ENCODE measurements around the gene PCYT1A. TPM values are rescaled to one million over a fixed set of nuclear protein-coding genes. Genes with fewer than 3 reads are reported as not detected.
"Not testable (repeated sequence)": the region's sequence is repeated elsewhere in the genome, so short reads cannot be mapped to it uniquely, and the experiment has no call there.

PCYT1A gene
- total RNA-seq, 2 experiments from 2014 or later: 41.8 to 47.1 TPM

GRCh38 chr3:196210673-196211556 lies 76.6 kb downstream of the PCYT1A start, which contains the start of gene ZDHHC19:
Gene ZDHHC19, minus strand, starts transcription at chr3:196211400. Its CDS starts 85 bp downstream, at chr3:196211315.
- ATAC-seq: no peak
- Mint-ChIP-seq H3K36me3 (ENCODE audit: low read depth) (no peaks in the 10 kb centered on the region), H3K4me3 (no peak within 1 kb of the TSS), H3K27ac (no peak within 1 kb of the TSS), H3K27me3 (no peaks in the 10 kb centered on the region), H3K9me3 (ENCODE audit: low read depth) (no peaks in the 10 kb centered on the region), H3K4me1 (peaks cover 11% of the 10 kb centered on the region)
- intact Hi-C loops (cut with DNase I, micrococcal nuclease): no loop called here
- no peak for DNase-seq
- ChIA-PET POLR2A (no interaction called here), CTCF (no interaction called here)

GRCh38 chr3:196209944-196210672 lies 77.4 kb downstream of the PCYT1A start:
- H3K27ac Mint-ChIP-seq, CTCF ChIA-PET, POLR2A ChIA-PET: not testable (repeated sequence)

GRCh38 chr3:196208942-196209695 lies 78.4 kb downstream of the PCYT1A start:
- no peaks in the 10 kb centered on the region for H3K9me3 Mint-ChIP-seq (ENCODE audit: low read depth)
- DNase-seq (no peak), ATAC-seq (no peak)
- ChIA-PET CTCF (interaction anchor here (0.6 kb wide), 1 partner anchor 207 kb away, joined by 3 read pairs; no protein-coding TSS in a partner anchor), POLR2A (interaction anchor here (0.5 kb wide), 1 partner anchor 129 kb away, joined by 3 read pairs; no protein-coding TSS in a partner anchor)
- H3K36me3 Mint-ChIP-seq (ENCODE audit: low read depth): no peaks in the 10 kb centered on the region
- no peak overlapping the region for H3K27ac Mint-ChIP-seq
- peak overlapping the region; percentile 25 for H3K4me3 Mint-ChIP-seq
- intact Hi-C loops (cut with DNase I, micrococcal nuclease): loop anchor here in 1 of 2 experiments (5.0 kb wide), 1 partner anchor 462 kb away; no protein-coding TSS in a partner anchor
- peaks cover 11% of the 10 kb centered on the region for H3K4me1 Mint-ChIP-seq
- no peaks in the 10 kb centered on the region for H3K27me3 Mint-ChIP-seq

More at GRCh38 chr3:196209944-196210672, 77.4 kb downstream of the PCYT1A start:
- peaks cover 11% of the 10 kb centered on the region for H3K4me1 Mint-ChIP-seq
- H3K36me3 Mint-ChIP-seq (ENCODE audit: low read depth); H3K4me3 Mint-ChIP-seq; H3K27me3 Mint-ChIP-seq; H3K9me3 Mint-ChIP-seq (ENCODE audit: low read depth); DNase-seq; ATAC-seq: not testable (repeated sequence)
- intact Hi-C loops (cut with DNase I, micrococcal nuclease): loop anchor here in 1 of 2 experiments (5.0 kb wide), 1 partner anchor 463 kb away; no protein-coding TSS in a partner anchor

- Mint-ChIP-seq H3K36me3 (ENCODE audit: low read depth) (no peaks in the 10 kb centered on the region), H3K4me1 (peaks cover 11% of the 10 kb centered on the region), H3K4me3 (peak overlapping the region; percentile 74), H3K27me3 (no peaks in the 10 kb centered on the region), H3K9me3 (ENCODE audit: low read depth) (no peaks in the 10 kb centered on the region), H3K27ac (peak overlapping the region; percentile 29)
- DNase-seq: peak; percentile 86
- intact Hi-C loops (cut with DNase I, micrococcal nuclease): loop anchor here in 1 of 2 experiments (1.0 to 5.0 kb wide), 4 partner anchors 29 to 521 kb away; partner anchors contain the start of gene TNK2
- ChIA-PET POLR2A (no interaction called here), CTCF (interaction anchor here (2.0 kb wide), 1 partner anchor 134 kb away, joined by 8 read pairs; no protein-coding TSS in a partner anchor)
- ATAC-seq: peak; percentile 77
These were observed 79.5 kb downstream of the PCYT1A start for GRCh38 chr3:196207833-196208607.

GRCh38 chr3:196207159-196207832 lies 80.2 kb downstream of the PCYT1A start:
- Mint-ChIP-seq H3K36me3 (ENCODE audit: low read depth) (no peaks in the 10 kb centered on the region), H3K27ac (no peak overlapping the region), H3K4me3 (peak overlapping the region; percentile 74), H3K9me3 (ENCODE audit: low read depth) (no peaks in the 10 kb centered on the region), H3K27me3 (no peaks in the 10 kb centered on the region), H3K4me1 (peaks cover 11% of the 10 kb centered on the region)
- DNase-seq (peak; percentile 46), ATAC-seq (peak; percentile 26)
- POLR2A ChIA-PET: no interaction called here
- CTCF ChIA-PET: interaction anchor here (2.0 kb wide), 1 partner anchor 133 kb away, joined by 8 read pairs; no protein-coding TSS in a partner anchor
- intact Hi-C loops (cut with DNase I, micrococcal nuclease): loop anchor here in 1 of 2 experiments (1.0 to 5.0 kb wide), 4 partner anchors 28 to 520 kb away; partner anchors contain the start of gene TNK2

GRCh38 chr3:196205442-196206205 lies 81.9 kb downstream of the PCYT1A start:
- intact Hi-C loops (cut with DNase I, micrococcal nuclease): loop anchor here in 1 of 2 experiments (2.0 to 5.0 kb wide), 3 partner anchors 297 to 519 kb away; partner anchors contain the start of gene TNK2
- POLR2A ChIA-PET: not testable (repeated sequence)

GRCh38 chr3:196203846-196204245 lies 83.7 kb downstream of the PCYT1A start:
- Mint-ChIP-seq H3K4me1 (peaks cover 11% of the 10 kb centered on the region), H3K27ac (no peak overlapping the region), H3K4me3 (no peak overlapping the region), H3K27me3 (no peaks in the 10 kb centered on the region), H3K36me3 (ENCODE audit: low read depth) (no peaks in the 10 kb centered on the region), H3K9me3 (ENCODE audit: low read depth) (no peaks in the 10 kb centered on the region)
- DNase-seq (no peak), ATAC-seq (no peak)
- intact Hi-C loops (cut with DNase I, micrococcal nuclease): no loop called here
- ChIA-PET CTCF (interaction anchor here (1.0 kb wide), 1 partner anchor 131 kb away, joined by 3 read pairs; no protein-coding TSS in a partner anchor), POLR2A (interaction anchor here (0.6 kb wide), 1 partner anchor 58 kb away, joined by 4 read pairs; no protein-coding TSS in a partner anchor)

More at GRCh38 chr3:196205442-196206205, 81.9 kb downstream of the PCYT1A start:
- CTCF ChIA-PET: interaction anchor here (0.7 to 2.0 kb wide), 3 partner anchors 126 to 575 kb away, joined by 3 to 8 read pairs (median 4); no protein-coding TSS in a partner anchor
- H3K9me3 Mint-ChIP-seq (ENCODE audit: low read depth); H3K27ac Mint-ChIP-seq; ATAC-seq; DNase-seq; H3K27me3 Mint-ChIP-seq; H3K36me3 Mint-ChIP-seq (ENCODE audit: low read depth); H3K4me3 Mint-ChIP-seq: not testable (repeated sequence)
- H3K4me1 Mint-ChIP-seq: peaks cover 11% of the 10 kb centered on the region

GRCh38 chr3:196202516-196202970 lies 85.0 kb downstream of the PCYT1A start:
- intact Hi-C loops (cut with DNase I, micrococcal nuclease): no loop called here
- H3K9me3 Mint-ChIP-seq (ENCODE audit: low read depth): no peaks in the 10 kb centered on the region
- DNase-seq: no peak
- ATAC-seq: no peak
- no peaks in the 10 kb centered on the region for H3K36me3 Mint-ChIP-seq (ENCODE audit: low read depth)
- no peak overlapping the region for H3K27ac Mint-ChIP-seq
- POLR2A ChIA-PET: no interaction called here
- no peak overlapping the region for H3K4me3 Mint-ChIP-seq
- H3K4me1 Mint-ChIP-seq: peaks cover 6% of the 10 kb centered on the region
- CTCF ChIA-PET: interaction anchor here (1.0 kb wide), 1 partner anchor 129 kb away, joined by 3 read pairs; no protein-coding TSS in a partner anchor
- no peaks in the 10 kb centered on the region for H3K27me3 Mint-ChIP-seq
